ENCODE measurements around the gene RPL10A.

Gene RPL10A

GRCh38 chr6:35493307-35493983, 25.2 kb downstream of the RPL10A start:
- DNase-seq, result no peak

GRCh38 chr6:35494161-35494563, 26.0 kb downstream of the RPL10A start:
- no peak for DNase-seq

- no peak for DNase-seq
These were observed 27.2 kb downstream of the RPL10A start for GRCh38 chr6:35495258-35496035.

- no peak for DNase-seq
These were observed 28.0 kb downstream of the RPL10A start for GRCh38 chr6:35496036-35496840.

GRCh38 chr6:35496841-35497570, 28.8 kb downstream of the RPL10A start, which contains the start of gene TEAD3:
TEAD3 (minus strand) TSS chr6:35497079.
- peak; percentile 12 to 41 (median 34) for DNase-seq

GRCh38 chr6:35497571-35498421, 29.6 kb downstream of the RPL10A start:
- peak in 3 of 5 experiments; percentile 16 to 62 (median 29) for DNase-seq

- DNase-seq, result no peak
These were observed 30.3 kb downstream of the RPL10A start for GRCh38 chr6:35498422-35499067.

- no peak for DNase-seq
These were observed 31.2 kb downstream of the RPL10A start for GRCh38 chr6:35499372-35499771.

GRCh38 chr6:35500782-35501181, 32.6 kb downstream of the RPL10A start:
- DNase-seq, result no peak

GRCh38 chr6:35501784-35502183, 33.6 kb downstream of the RPL10A start:
- no peak for DNase-seq

- no peak for DNase-seq
These were observed 35.3 kb downstream of the RPL10A start for GRCh38 chr6:35503534-35503933.

- DNase-seq, result no peak
These were observed 37.8 kb downstream of the RPL10A start for GRCh38 chr6:35505999-35506412.

GRCh38 chr6:35506536-35506935, 38.3 kb downstream of the RPL10A start:
- no peak for DNase-seq

- DNase-seq, result no peak
These were observed 39.0 kb downstream of the RPL10A start for GRCh38 chr6:35507221-35507620.

- DNase-seq, result no peak
These were observed 39.8 kb downstream of the RPL10A start for GRCh38 chr6:35508027-35508426.

- no peak for DNase-seq
These were observed 40.3 kb downstream of the RPL10A start for GRCh38 chr6:35508542-35508941.

- DNase-seq, result no peak
These were observed 42.8 kb downstream of the RPL10A start for GRCh38 chr6:35510916-35511561.

- no peak for DNase-seq
These were observed 43.4 kb downstream of the RPL10A start for GRCh38 chr6:35511562-35511941.

GRCh38 chr6:35512006-35512405, 43.8 kb downstream of the RPL10A start:
- DNase-seq, result no peak

GRCh38 chr6:35512740-35513139, 44.5 kb downstream of the RPL10A start, which contains the start of gene TULP1:
TULP1 (minus strand) TSS chr6:35512896; CDS start chr6:35512858, 38 bp downstream.
- no peak for DNase-seq

Measured in T-helper 2 cell (primary cell).